ENCODE data around the gene EIF3J. TPM values are rescaled to one million over a fixed set of nuclear protein-coding genes. Genes with fewer than 3 reads are reported as not detected.
"Not testable (repeated sequence)": the region's sequence is repeated elsewhere in the genome, so short reads cannot be mapped to it uniquely, and the experiment has no call there.

The EIF3J gene
- total and polyA plus RNA-seq, 9 donors: 38.6 to 101 (median 93.0) TPM

- DNase-seq: no peak
These were observed 515 bp upstream of the EIF3J start for GRCh38 chr15:44536302-44536961.

GRCh38 chr15:44537735-44538240 lies 841 bp downstream of the EIF3J start:
- peaks cover 9% of the 10 kb centered on the region for H3K36me3 ChIP-seq (ENCODE audit: control insufficient read depth, insufficient read depth, low read length)
- H3K4me1 ChIP-seq (ENCODE audit: control insufficient read depth, insufficient read depth, low read length): peaks cover 13% of the 10 kb centered on the region
- peak overlapping the region; percentile 87 for H3K4me3 ChIP-seq (ENCODE audit: low read length)
- no peaks in the 10 kb centered on the region for H3K9me3 ChIP-seq (replicated peaks; ENCODE audit: control insufficient read depth, low read depth, low read length)
- 0% methylated on average over 2 of the region's 13 CpGs for WGBS (ENCODE audit: insufficient coverage)
- no peak for DNase-seq
- H3K27ac ChIP-seq (ENCODE audit: low read length): peak overlapping the region; percentile 96
- no peaks in the 10 kb centered on the region for H3K27me3 ChIP-seq (ENCODE audit: control insufficient read depth, insufficient read depth, low read length)

More at GRCh38 chr15:44536302-44536961, 515 bp upstream of the EIF3J start:
- no peaks in the 10 kb centered on the region for H3K9me3 ChIP-seq (replicated peaks; ENCODE audit: control insufficient read depth, low read depth, low read length)
- H3K4me1 ChIP-seq (ENCODE audit: control insufficient read depth, insufficient read depth, low read length): peaks cover 13% of the 10 kb centered on the region
- H3K36me3 ChIP-seq (ENCODE audit: control insufficient read depth, insufficient read depth, low read length): peaks cover 9% of the 10 kb centered on the region
- H3K27ac ChIP-seq (ENCODE audit: low read length): peak overlapping the region; percentile 99
- no peaks in the 10 kb centered on the region for H3K27me3 ChIP-seq (ENCODE audit: control insufficient read depth, insufficient read depth, low read length)
- peak overlapping the region; percentile 92 for H3K4me3 ChIP-seq (ENCODE audit: low read length)
- WGBS (ENCODE audit: insufficient coverage): 0% methylated on average over 35 of the region's 47 CpGs

- Histone ChIP-seq H3K27ac (ENCODE audit: low read length) (no peak overlapping the region), H3K27me3 (ENCODE audit: control insufficient read depth, insufficient read depth, low read length) (no peaks in the 10 kb centered on the region), H3K4me3 (ENCODE audit: low read length) (no peak overlapping the region), H3K36me3 (ENCODE audit: control insufficient read depth, insufficient read depth, low read length) (peaks cover 7% of the 10 kb centered on the region), H3K9me3 (replicated peaks; ENCODE audit: control insufficient read depth, low read depth, low read length) (no peaks in the 10 kb centered on the region), H3K4me1 (ENCODE audit: control insufficient read depth, insufficient read depth, low read length) (peaks cover 6% of the 10 kb centered on the region)
- no CpG with 5 or more reads among the region's 4 CpGs for WGBS (ENCODE audit: insufficient coverage)
- DNase-seq: no peak
These were observed 4.5 kb downstream of the EIF3J start for GRCh38 chr15:44541282-44541958.

- Histone ChIP-seq H3K27me3 (ENCODE audit: control insufficient read depth, insufficient read depth, low read length) (no peaks in the 10 kb centered on the region), H3K27ac (ENCODE audit: low read length) (no peak overlapping the region), H3K4me1 (ENCODE audit: control insufficient read depth, insufficient read depth, low read length) (peaks cover 6% of the 10 kb centered on the region), H3K4me3 (ENCODE audit: low read length) (no peak overlapping the region), H3K36me3 (ENCODE audit: control insufficient read depth, insufficient read depth, low read length) (peaks cover 7% of the 10 kb centered on the region), H3K9me3 (replicated peaks; ENCODE audit: control insufficient read depth, low read depth, low read length) (no peaks in the 10 kb centered on the region)
- DNase-seq: no peak
These were observed 5.6 kb downstream of the EIF3J start for GRCh38 chr15:44542596-44542995.

GRCh38 chr15:44544745-44545144 lies 7.8 kb downstream of the EIF3J start:
- H3K4me1 ChIP-seq (ENCODE audit: control insufficient read depth, insufficient read depth, low read length); H3K4me3 ChIP-seq (ENCODE audit: low read length); H3K27me3 ChIP-seq (ENCODE audit: control insufficient read depth, insufficient read depth, low read length); H3K36me3 ChIP-seq (ENCODE audit: control insufficient read depth, insufficient read depth, low read length); H3K9me3 ChIP-seq (replicated peaks; ENCODE audit: control insufficient read depth, low read depth, low read length); H3K27ac ChIP-seq (ENCODE audit: low read length); DNase-seq: not testable (repeated sequence)
- no CpG with 5 or more reads among the region's 5 CpGs for WGBS (ENCODE audit: insufficient coverage)

- Histone ChIP-seq H3K4me3 (ENCODE audit: low read length) (no peak overlapping the region), H3K27me3 (ENCODE audit: control insufficient read depth, insufficient read depth, low read length) (no peaks in the 10 kb centered on the region), H3K9me3 (replicated peaks; ENCODE audit: control insufficient read depth, low read depth, low read length) (no peaks in the 10 kb centered on the region), H3K4me1 (ENCODE audit: control insufficient read depth, insufficient read depth, low read length) (no peaks in the 10 kb centered on the region), H3K36me3 (ENCODE audit: control insufficient read depth, insufficient read depth, low read length) (peaks cover 5% of the 10 kb centered on the region), H3K27ac (ENCODE audit: low read length) (no peak overlapping the region)
- no CpG with 5 or more reads among the region's 5 CpGs for WGBS (ENCODE audit: insufficient coverage)
- DNase-seq: no peak
These were observed 9.2 kb downstream of the EIF3J start for GRCh38 chr15:44545913-44546802.

GRCh38 chr15:44549152-44549551 lies 12.2 kb downstream of the EIF3J start:
- not testable (repeated sequence) for DNase-seq; H3K4me3 ChIP-seq (ENCODE audit: low read length); H3K27me3 ChIP-seq (ENCODE audit: control insufficient read depth, insufficient read depth, low read length); H3K4me1 ChIP-seq (ENCODE audit: control insufficient read depth, insufficient read depth, low read length); H3K27ac ChIP-seq (ENCODE audit: low read length); H3K9me3 ChIP-seq (replicated peaks; ENCODE audit: control insufficient read depth, low read depth, low read length)
- peaks cover 13% of the 10 kb centered on the region for H3K36me3 ChIP-seq (ENCODE audit: control insufficient read depth, insufficient read depth, low read length)
- WGBS (ENCODE audit: insufficient coverage): 100% methylated on average over 4 of the region's 9 CpGs

GRCh38 chr15:44550256-44550655 lies 13.3 kb downstream of the EIF3J start:
- Histone ChIP-seq H3K4me1 (ENCODE audit: control insufficient read depth, insufficient read depth, low read length) (peaks cover 2% of the 10 kb centered on the region), H3K27ac (ENCODE audit: low read length) (no peak overlapping the region), H3K4me3 (ENCODE audit: low read length) (no peak overlapping the region), H3K36me3 (ENCODE audit: control insufficient read depth, insufficient read depth, low read length) (peaks cover 17% of the 10 kb centered on the region), H3K9me3 (replicated peaks; ENCODE audit: control insufficient read depth, low read depth, low read length) (no peaks in the 10 kb centered on the region), H3K27me3 (ENCODE audit: control insufficient read depth, insufficient read depth, low read length) (no peaks in the 10 kb centered on the region)
- no peak for DNase-seq
- WGBS (ENCODE audit: insufficient coverage): no CpG with 5 or more reads among the region's 3 CpGs

- WGBS (ENCODE audit: insufficient coverage): 100% methylated on average over 1 of the region's 4 CpGs
These were observed 13.8 kb downstream of the EIF3J start for GRCh38 chr15:44550734-44551133.

More at GRCh38 chr15:44550734-44551133, 13.8 kb downstream of the EIF3J start:
- peaks cover 2% of the 10 kb centered on the region for H3K4me1 ChIP-seq (ENCODE audit: control insufficient read depth, insufficient read depth, low read length)
- H3K4me3 ChIP-seq (ENCODE audit: low read length): no peak overlapping the region
- no peak overlapping the region for H3K27ac ChIP-seq (ENCODE audit: low read length)
- no peak for DNase-seq
- no peaks in the 10 kb centered on the region for H3K27me3 ChIP-seq (ENCODE audit: control insufficient read depth, insufficient read depth, low read length)
- H3K9me3 ChIP-seq (replicated peaks; ENCODE audit: control insufficient read depth, low read depth, low read length): no peaks in the 10 kb centered on the region
- peaks cover 19% of the 10 kb centered on the region for H3K36me3 ChIP-seq (ENCODE audit: control insufficient read depth, insufficient read depth, low read length)
